HG03159 (cell line): Measurements from ENCODE around the gene SIGLEC8.
"Not testable (repeated sequence)": the region's sequence is repeated elsewhere in the genome, so short reads cannot be mapped to it uniquely, and the experiment has no call there.

Experiments
- ATAC-seq: cut with Tn5 transposase; IDR thresholded peaks from one replicate; pipeline ENCODE4 v1.9.1; 2021; ENCODE audit warnings: mild to moderate bottlenecking, moderate library complexity; ENCODE audit not compliant: unreplicated experiment

Gene SIGLEC8

GRCh38 chr19:51473009-51473707 is 14.9 kb upstream of the SIGLEC8 start:
- ATAC-seq = no peak

GRCh38 chr19:51472607-51473006 is 14.4 kb upstream of the SIGLEC8 start:
- no peak for ATAC-seq

- no peak for ATAC-seq
Observed at GRCh38 chr19:51471527-51471926, 13.3 kb upstream of the SIGLEC8 start.

- ATAC-seq = no peak
Observed at GRCh38 chr19:51470966-51471365, 12.7 kb upstream of the SIGLEC8 start.

- no peak for ATAC-seq
Observed at GRCh38 chr19:51469629-51470028, 11.4 kb upstream of the SIGLEC8 start.

GRCh38 chr19:51469162-51469561 is 10.9 kb upstream of the SIGLEC8 start:
- ATAC-seq = no peak

GRCh38 chr19:51468545-51468920 is 10.3 kb upstream of the SIGLEC8 start:
- no peak for ATAC-seq

GRCh38 chr19:51467864-51468544 is 9.8 kb upstream of the SIGLEC8 start:
- no peak for ATAC-seq

GRCh38 chr19:51466723-51467122 is 8.5 kb upstream of the SIGLEC8 start:
- no peak for ATAC-seq

GRCh38 chr19:51463976-51464581 is 5.8 kb upstream of the SIGLEC8 start:
- not testable (repeated sequence) for ATAC-seq

- ATAC-seq = no peak
Observed at GRCh38 chr19:51462681-51463080, 4.4 kb upstream of the SIGLEC8 start.

GRCh38 chr19:51462276-51462675 is 4.0 kb upstream of the SIGLEC8 start:
- no peak for ATAC-seq

GRCh38 chr19:51461723-51462161 is 3.5 kb upstream of the SIGLEC8 start:
- ATAC-seq = no peak

- ATAC-seq = no peak
Observed at GRCh38 chr19:51460164-51460992, 2.1 kb upstream of the SIGLEC8 start.

GRCh38 chr19:51458899-51459505 is 748 bp upstream of the SIGLEC8 start:
- ATAC-seq = no peak

GRCh38 chr19:51457351-51458013 is 772 bp downstream of the SIGLEC8 start:
- ATAC-seq = no peak

- no peak for ATAC-seq
Observed at GRCh38 chr19:51456541-51457290, 1.5 kb downstream of the SIGLEC8 start.

- no peak for ATAC-seq
Observed at GRCh38 chr19:51450730-51451307, 7.4 kb downstream of the SIGLEC8 start.

- no peak for ATAC-seq
Observed at GRCh38 chr19:51448411-51449016, 9.7 kb downstream of the SIGLEC8 start.
